NCI-H1105 (cell line): ENCODE measurements around the gene TMEM42.

Source experiments
- DNase-seq: peaks from one replicate; lab custom pipeline; 2025; lab: John Stamatoyannopoulos, UW

TMEM42 gene

DNA sequence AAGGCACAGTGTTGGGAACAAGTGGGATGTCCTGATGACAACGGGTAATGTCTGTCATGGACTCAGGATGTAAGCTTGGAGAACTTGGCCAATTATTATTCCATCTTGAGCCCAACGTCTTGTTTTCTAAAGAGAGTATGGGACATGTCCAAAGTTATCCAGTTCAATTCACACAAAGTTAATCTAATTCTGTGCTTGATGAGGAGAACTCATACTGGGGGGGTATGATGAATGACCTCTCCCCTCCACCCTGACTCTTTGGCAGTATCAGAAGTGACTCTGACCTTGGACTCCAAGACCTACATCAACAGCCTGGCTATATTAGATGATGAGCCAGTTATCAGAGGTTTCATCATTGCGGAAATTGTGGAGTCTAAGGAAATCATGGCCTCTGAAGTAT is 49.0 kb downstream of the TMEM42 start:
- DNase-seq, result no peak

DNA sequence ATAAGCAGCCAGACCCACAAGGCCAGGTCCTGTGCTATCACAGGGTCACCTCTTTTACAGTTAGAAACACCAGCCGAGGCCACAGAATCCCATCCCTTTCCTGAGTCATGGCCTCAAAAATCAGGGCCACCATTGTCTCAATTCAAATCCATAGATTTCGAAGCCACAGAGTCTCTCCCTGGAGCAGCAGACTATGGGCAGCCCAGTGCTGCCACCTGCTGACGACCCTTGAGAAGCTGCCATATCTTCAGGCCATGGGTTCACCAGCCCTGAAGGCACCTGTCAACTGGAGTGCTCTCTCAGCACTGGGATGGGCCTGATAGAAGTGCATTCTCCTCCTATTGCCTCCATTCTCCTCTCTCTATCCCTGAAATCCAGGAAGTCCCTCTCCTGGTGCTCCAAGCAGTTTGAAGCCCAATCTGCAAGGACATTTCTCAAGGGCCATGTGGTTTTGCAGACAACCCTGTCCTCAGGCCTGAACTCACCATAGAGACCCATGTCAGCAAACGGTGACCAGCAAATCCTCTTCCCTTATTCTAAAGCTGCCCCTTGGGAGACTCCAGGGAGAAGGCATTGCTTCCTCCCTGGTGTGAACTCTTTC is 52.3 kb downstream of the TMEM42 start:
- DNase-seq, result peak; percentile 17

DNA sequence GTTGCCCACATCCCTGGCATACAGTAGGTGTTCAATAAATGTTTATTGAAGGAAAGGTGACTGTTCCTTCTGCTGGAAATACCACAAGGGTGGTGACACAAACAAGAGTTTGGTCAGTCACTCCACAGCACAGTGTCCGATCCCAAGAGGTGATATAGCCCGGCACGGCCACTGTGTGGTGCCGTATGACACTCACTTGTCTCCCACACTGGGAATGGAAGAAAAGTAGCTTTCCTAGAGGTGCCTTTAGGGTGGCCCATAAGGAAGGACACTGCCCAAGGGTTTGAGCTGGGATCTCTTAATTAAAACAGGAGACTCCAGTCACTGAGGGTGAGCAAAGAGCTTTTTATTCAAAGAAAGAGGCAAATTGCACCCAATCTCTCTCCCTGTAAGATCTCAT is 53.2 kb downstream of the TMEM42 start:
- no peak for DNase-seq
